CD4-positive, alpha-beta T cell (primary cell): ENCODE results near the gene ARPC1A. TPM values are rescaled to one million over a fixed set of nuclear protein-coding genes. Genes with fewer than 3 reads are reported as not detected.

Experiments
- ATAC-seq: fragments of 200-7000 bp; cut with Tn5 transposase; one replicate; pipeline ENCODE4 v1.10.0; 2022; ENCODE audit warnings: mild to moderate bottlenecking; ENCODE audit not compliant: poor library complexity
- CTCF ChIA-PET: fragments of 350-600 bp; sonication (Branson Sonifier 250); formaldehyde crosslinking; loops from one replicate; lab custom pipeline; 2021; ENCODE audit warnings: antibody characterized with exemption, inconsistent platforms; lab: Charles Lee
- POLR2A ChIA-PET: fragments of 350-600 bp; sonication (Branson Sonifier 250); formaldehyde crosslinking; loops from one replicate; lab custom pipeline; 2021; ENCODE audit warnings: antibody characterized with exemption, inconsistent platforms; lab: Charles Lee
- DNase-seq, 14 experiments: peaks; one replicate each; pipeline ENCODE4 v3.0.0-alpha.2; 2013 to 2020; ENCODE audit warnings: mixed read lengths in 2 of 14
- H3K27ac ChIP-seq, 2 donors: one replicate each; pipeline versions ENCODE4 v1.5.1 to v1.7.0; 2013; ENCODE audit warnings: low read length in 2 of 2, low read depth in 1 of 2, mild to moderate bottlenecking in 1 of 2
- H3K27me3 ChIP-seq, 2 experiments: 1 replicate in 1 of 2; 2 replicates in 1 of 2; pipeline versions ENCODE4 v1.6.1 to v1.7.0; 2013; ENCODE audit warnings: low read length in 2 of 2, control low read depth in 1 of 2, mild to moderate bottlenecking in 1 of 2, moderate library complexity in 1 of 2; ENCODE audit not compliant: insufficient read depth in 2 of 2, control insufficient read depth in 1 of 2
- H3K36me3 ChIP-seq: one replicate; pipeline ENCODE4 v1.6.1; 2013; ENCODE audit warnings: low read length, control low read depth; ENCODE audit not compliant: insufficient read depth
- H3K4me1 ChIP-seq: one replicate; pipeline ENCODE4 v1.6.1; 2013; ENCODE audit warnings: low read length, control low read depth; ENCODE audit not compliant: insufficient read depth
- H3K4me3 ChIP-seq: one replicate; pipeline ENCODE4 v1.5.1; 2013; ENCODE audit warnings: mild to moderate bottlenecking, low read length, moderate library complexity
- H3K9me3 ChIP-seq, 2 experiments: 1 replicate in 1 of 2; 2 replicates in 1 of 2; pipeline versions ENCODE4 v1.6.1 to v1.7.0; 2013; ENCODE audit warnings: low read length in 2 of 2, mild to moderate bottlenecking in 2 of 2, control low read depth in 1 of 2, moderate library complexity in 1 of 2; ENCODE audit not compliant: control insufficient read depth in 1 of 2, insufficient read depth in 1 of 2
- H3K27ac Mint-ChIP-seq: one replicate; pipeline ENCODE4 v1.8.0; 2020; ENCODE audit warnings: mixed read lengths
- H3K27me3 Mint-ChIP-seq: one replicate; pipeline ENCODE4 v1.8.0; 2021; ENCODE audit warnings: mixed read lengths
- H3K36me3 Mint-ChIP-seq: one replicate; pipeline ENCODE4 v1.8.0; 2021; ENCODE audit warnings: low read depth, mixed read lengths
- H3K4me1 Mint-ChIP-seq: one replicate; pipeline ENCODE4 v1.8.0; 2021; ENCODE audit warnings: low read depth, mixed read lengths
- H3K4me3 Mint-ChIP-seq: one replicate; pipeline ENCODE4 v1.8.0; 2020; ENCODE audit warnings: mild to moderate bottlenecking, mixed read lengths
- H3K9me3 Mint-ChIP-seq: one replicate; pipeline ENCODE4 v1.8.0; 2020; ENCODE audit warnings: mixed read lengths
- intact Hi-C, 2 experiments: fragments of 100-400 bp; cut with DNase I in 1 of 2; cut with micrococcal nuclease in 1 of 2; formaldehyde crosslinking; loops; one replicate each; pipeline versions ENCODE4 v1.15.1 to v1.9.0; 2023 to 2025; cut with DNase I, micrococcal nuclease
- total RNA-seq, 174 experiments: library from RNA in 2 of 174; stranded (reverse) in 2 of 174; gene quantifications; one replicate each; pipeline ENCODE4 v1.2.3 and lab custom pipeline; 2021 to 2026
- TF ChIP-seq, protein P1 (sequence below): fragments of 200-600 bp; IDR thresholded peaks from one replicate; pipeline ENCODE4 v1.8.0; 2022; ENCODE audit warnings: antibody characterized with exemption, mild to moderate bottlenecking

The ARPC1A gene
- total RNA-seq, 2 experiments from 2014 or later, result 25.3 to 30.4 TPM

DNA sequence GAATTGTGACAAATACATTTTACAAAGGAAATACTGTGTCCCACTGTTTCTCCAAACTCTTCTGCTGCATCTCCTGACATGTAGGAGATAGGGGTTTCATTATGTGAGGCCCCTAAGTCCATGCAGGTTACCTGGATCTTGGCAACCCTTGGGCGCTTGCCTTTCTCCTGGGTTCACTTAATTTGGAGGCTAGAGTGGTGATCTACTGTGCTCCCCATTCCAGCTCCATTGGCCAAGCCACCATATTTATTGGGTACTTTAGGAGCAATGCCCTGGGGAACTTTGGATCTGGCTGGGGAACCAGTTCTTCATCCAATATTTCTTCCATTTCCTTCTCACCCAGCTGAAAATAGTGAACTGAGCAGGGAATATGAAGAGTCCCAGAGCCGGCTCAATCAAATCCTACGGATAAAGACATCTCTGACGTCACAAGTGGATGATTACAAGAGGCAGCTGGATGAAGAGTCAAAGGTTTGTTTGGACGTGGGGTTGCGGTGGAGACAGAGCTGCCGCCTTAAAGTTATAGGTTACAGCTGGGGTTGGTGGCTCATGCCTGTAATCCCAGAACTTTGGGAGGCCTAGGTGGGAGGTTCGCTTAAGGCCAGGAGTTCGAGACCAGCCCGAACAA is 34.6 kb upstream of the ARPC1A start:
- POLR2A ChIA-PET, result no interaction called here
- intact Hi-C loops, result no loop called here
- no peaks in the 10 kb centered on the region for H3K27me3 ChIP-seq
- Mint-ChIP-seq H3K27ac (no peak overlapping the region), H3K4me3 (no peak overlapping the region), H3K36me3 (no peaks in the 10 kb centered on the region), H3K27me3 (no peaks in the 10 kb centered on the region), H3K4me1 (no peaks in the 10 kb centered on the region), H3K9me3 (no peaks in the 10 kb centered on the region)
- no peak overlapping the region for H3K27ac ChIP-seq
- DNase-seq (no peak), ATAC-seq (no peak)
- H3K36me3 ChIP-seq, result no peaks in the 10 kb centered on the region
- no peak overlapping the region for H3K4me3 ChIP-seq
- H3K4me1 ChIP-seq, result no peaks in the 10 kb centered on the region
- CTCF ChIA-PET, result no interaction called here
- TF ChIP-seq, protein P1, sequence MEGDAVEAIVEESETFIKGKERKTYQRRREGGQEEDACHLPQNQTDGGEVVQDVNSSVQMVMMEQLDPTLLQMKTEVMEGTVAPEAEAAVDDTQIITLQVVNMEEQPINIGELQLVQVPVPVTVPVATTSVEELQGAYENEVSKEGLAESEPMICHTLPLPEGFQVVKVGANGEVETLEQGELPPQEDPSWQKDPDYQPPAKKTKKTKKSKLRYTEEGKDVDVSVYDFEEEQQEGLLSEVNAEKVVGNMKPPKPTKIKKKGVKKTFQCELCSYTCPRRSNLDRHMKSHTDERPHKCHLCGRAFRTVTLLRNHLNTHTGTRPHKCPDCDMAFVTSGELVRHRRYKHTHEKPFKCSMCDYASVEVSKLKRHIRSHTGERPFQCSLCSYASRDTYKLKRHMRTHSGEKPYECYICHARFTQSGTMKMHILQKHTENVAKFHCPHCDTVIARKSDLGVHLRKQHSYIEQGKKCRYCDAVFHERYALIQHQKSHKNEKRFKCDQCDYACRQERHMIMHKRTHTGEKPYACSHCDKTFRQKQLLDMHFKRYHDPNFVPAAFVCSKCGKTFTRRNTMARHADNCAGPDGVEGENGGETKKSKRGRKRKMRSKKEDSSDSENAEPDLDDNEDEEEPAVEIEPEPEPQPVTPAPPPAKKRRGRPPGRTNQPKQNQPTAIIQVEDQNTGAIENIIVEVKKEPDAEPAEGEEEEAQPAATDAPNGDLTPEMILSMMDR, result no peak
- H3K9me3 ChIP-seq, result no peaks in the 10 kb centered on the region

DNA sequence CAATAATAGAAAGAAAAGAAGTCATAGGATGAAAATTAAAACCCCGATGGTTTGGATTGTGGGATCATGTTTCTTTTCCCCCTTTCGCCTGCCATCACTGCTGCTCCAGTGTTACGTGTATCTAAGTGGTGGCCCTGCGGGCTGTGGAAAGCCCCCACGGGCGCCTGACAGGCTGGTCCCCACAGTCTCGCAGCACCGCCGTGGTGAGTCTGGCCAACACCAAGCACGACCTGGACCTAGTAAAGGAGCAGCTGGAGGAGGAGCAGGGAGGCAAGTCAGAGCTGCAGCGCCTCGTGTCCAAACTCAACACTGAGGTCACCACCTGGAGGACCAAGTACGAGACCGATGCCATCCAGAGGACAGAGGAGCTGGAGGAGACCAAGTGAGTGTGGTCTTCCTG is 33.6 kb upstream of the ARPC1A start:
- Mint-ChIP-seq H3K4me1 (no peaks in the 10 kb centered on the region), H3K27me3 (no peaks in the 10 kb centered on the region), H3K4me3 (no peak overlapping the region), H3K27ac (no peak overlapping the region), H3K9me3 (no peaks in the 10 kb centered on the region), H3K36me3 (no peaks in the 10 kb centered on the region)
- Histone ChIP-seq H3K4me3 (no peak overlapping the region), H3K27ac (no peak overlapping the region), H3K4me1 (no peaks in the 10 kb centered on the region), H3K9me3 (no peaks in the 10 kb centered on the region), H3K27me3 (no peaks in the 10 kb centered on the region), H3K36me3 (no peaks in the 10 kb centered on the region)
- TF ChIP-seq, protein P1, result no peak
- intact Hi-C loops, result no loop called here
- no peak for DNase-seq
- CTCF ChIA-PET, result no interaction called here
- POLR2A ChIA-PET, result no interaction called here
- no peak for ATAC-seq

DNA sequence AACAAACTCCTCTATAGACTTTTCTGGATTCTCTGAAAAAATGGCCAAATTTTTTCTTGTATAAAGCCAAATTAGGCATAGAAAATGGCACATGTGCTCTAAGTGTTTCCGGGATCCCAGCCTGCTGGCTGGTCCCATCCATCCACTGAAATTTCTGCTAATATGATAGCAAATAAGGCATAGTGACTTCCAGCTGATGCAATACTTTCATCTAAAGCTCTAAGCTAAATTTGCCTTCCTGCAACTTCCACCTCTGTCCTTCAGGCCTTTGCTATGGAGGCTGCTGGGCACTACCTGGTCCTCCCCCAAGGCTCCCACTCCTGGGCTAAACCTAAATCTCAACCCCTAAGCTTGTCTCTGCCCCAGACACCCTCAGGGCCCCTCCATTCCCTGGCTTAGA is 32.5 kb upstream of the ARPC1A start:
- no peak for ATAC-seq
- H3K9me3 Mint-ChIP-seq, result no peaks in the 10 kb centered on the region

More for the DNA sequence above, 32.5 kb upstream of the ARPC1A start:
- CTCF ChIA-PET, result no interaction called here
- H3K4me1 Mint-ChIP-seq, result no peaks in the 10 kb centered on the region
- DNase-seq, result no peak
- H3K27ac ChIP-seq, result no peak overlapping the region
- no peak overlapping the region for H3K4me3 ChIP-seq
- intact Hi-C loops, result no loop called here
- H3K36me3 ChIP-seq, result no peaks in the 10 kb centered on the region
- no peaks in the 10 kb centered on the region for H3K36me3 Mint-ChIP-seq
- H3K4me3 Mint-ChIP-seq, result no peak overlapping the region
- no peaks in the 10 kb centered on the region for H3K4me1 ChIP-seq
- no peaks in the 10 kb centered on the region for H3K27me3 ChIP-seq
- no peaks in the 10 kb centered on the region for H3K27me3 Mint-ChIP-seq
- TF ChIP-seq, protein P1, result no peak
- POLR2A ChIA-PET, result no interaction called here
- no peaks in the 10 kb centered on the region for H3K9me3 ChIP-seq
- H3K27ac Mint-ChIP-seq, result no peak overlapping the region
